Ovary (tissue), 9 donors: ENCODE measurements around the gene MAPKAPK2. TPM values are rescaled to one million over a fixed set of nuclear protein-coding genes. Genes with fewer than 3 reads are reported as not detected.

Experiments used
- DNase-seq, 5 donors: peaks; one replicate each; pipeline ENCODE4 v3.0.0-alpha.2; 2019 to 2020
- H3K27ac ChIP-seq, 2 donors: fragments of 200-600 bp; one replicate each; pipeline versions ENCODE4 v1.5.1 to v1.8.0; 2019 to 2022
- H3K27me3 ChIP-seq: fragments of 200-600 bp; one replicate; pipeline ENCODE4 v1.8.0; 2022
- H3K36me3 ChIP-seq: fragments of 200-600 bp; sonication (generic); one replicate; pipeline ENCODE4 v1.5.1; 2019
- H3K4me1 ChIP-seq: one replicate; pipeline ENCODE4 v1.8.1; 2013; ENCODE audit warnings: mild to moderate bottlenecking, moderate library complexity; ENCODE audit not compliant: insufficient read depth
- H3K4me3 ChIP-seq: fragments of 200-600 bp; sonication (generic); one replicate; pipeline ENCODE4 v1.5.1; 2017
- H3K9me3 ChIP-seq, 2 donors: fragments of 200-600 bp in 1 of 2; sonication (generic) in 1 of 2; one replicate each; pipeline versions ENCODE4 v1.5.1 to v1.8.1; 2013 to 2019; ENCODE audit warnings: mild to moderate bottlenecking in 1 of 2, moderate library complexity in 1 of 2
- CTCF ChIP-seq, 3 donors: fragments of 450-650 bp in 2 of 3; fragments of 200-600 bp in 1 of 3; IDR thresholded peaks; one replicate each; pipeline versions ENCODE4 v1.5.1 to v1.8.0; 2016 to 2022; ENCODE audit warnings: antibody characterized with exemption in 3 of 3, mild to moderate bottlenecking in 1 of 3
- EP300 ChIP-seq: sonication (generic); formaldehyde crosslinking; IDR thresholded peaks from one replicate; pipeline ENCODE4 v1.6.1; 2017; ENCODE audit warnings: antibody characterized with exemption
- POLR2A ChIP-seq: fragments of 450-650 bp; IDR thresholded peaks from one replicate; pipeline ENCODE4 v1.6.1; 2017; ENCODE audit warnings: antibody characterized with exemption, mild to moderate bottlenecking, moderate library complexity
- WGBS, 3 donors: extraction: QIAGEN DNeasy Blood & Tissue Kit in 1 of 3; methylation state at CpG; one replicate each; pipeline versions ENCODE4 v1.1.5 to v1.1.7; 2013 to 2017; 5-methylcytosine and 5-hydroxymethylcytosine counted together
- intact Hi-C, 4 donors: fragments of 100-400 bp; cut with DNase I; formaldehyde crosslinking; loops; one replicate each; pipeline versions ENCODE4 v1.11.0 to v1.15.1; 2022 to 2023
- polyA plus RNA-seq, 2 donors: library from polyadenylated mRNA; stranded (reverse); fragments of 200-250 nt in 1 of 2; fragments of 350-450 nt in 1 of 2; fragmentation: Illumina TruSeq in 1 of 2; extraction: RNeasy Lipid Tissue Mini Kit (QIAGEN cat#74804) in 1 of 2; gene quantifications; one replicate each; pipeline ENCODE4 v1.2.3, GENCODE V29; 2013 to 2014
- total RNA-seq, 7 donors: library from RNA; depleted of rRNA in 2 of 7; stranded (reverse); fragments of >200 nt in 2 of 7; fragmentation: NEBNext Ultra II Directional in 3 of 7; extraction: Animal tissue kit (Norgen Biotek cat#: 25700) in 3 of 7; gene quantifications; one replicate each; pipeline versions ENCODE4 v1.1.0 to v1.2.4, GENCODE V29; 2016 to 2023
- donor health status: DM: no; HTN: no; CAD: no; lungs with moderate emphysema.
- donor health status: DM: no; HTN: no; CAD: no.
- donor health status: Bipolar disorder and iron deficiency.
- donor health status: DM: yes; HTN: yes; CAD: no.
- donor health status: DM: no; HTN: no; CAD: no.
- donor health status: DM: yes; HTN: yes; CAD: no.

The MAPKAPK2 gene
- total and polyA plus RNA-seq, 9 donors = 28.4 to 71.2 (median 64.7) TPM

- H3K4me1 ChIP-seq = peaks cover 16% of the 10 kb centered on the region
- no peaks in the 10 kb centered on the region for H3K36me3 ChIP-seq
- H3K27ac ChIP-seq = no peak overlapping the region
- H3K9me3 ChIP-seq = no peaks in the 10 kb centered on the region
- intact Hi-C loops = loop anchor here in 1 of 4 donors (10.0 kb wide), 1 partner anchor 89 kb away; the partner anchor contains the start of gene DYRK3
- DNase-seq = peak in 3 of 5 donors; percentile 42 to 52 (median 50)
- 57 to 70% (median 59%) methylated on average over 12 of the region's 12 CpGs for WGBS, 3 donors
- no peak overlapping the region for H3K4me3 ChIP-seq
- H3K27me3 ChIP-seq = no peaks in the 10 kb centered on the region
- TF ChIP-seq POLR2A = no peak
- TF ChIP-seq EP300 = no peak
- peak in 1 of 3 donors; percentile 20 for TF ChIP-seq CTCF (IDR thresholded peaks at IDR 0.05)
Observed at GRCh38 chr1:206723805-206724472, 39.2 kb downstream of the MAPKAPK2 start.

GRCh38 chr1:206725109-206725963 is 40.6 kb downstream of the MAPKAPK2 start:
- Histone ChIP-seq H3K36me3 (no peaks in the 10 kb centered on the region), H3K27ac (no peak overlapping the region), H3K9me3 (no peaks in the 10 kb centered on the region), H3K27me3 (no peaks in the 10 kb centered on the region), H3K4me3 (no peak overlapping the region), H3K4me1 (peaks cover 10% of the 10 kb centered on the region)
- no peak for TF ChIP-seq EP300
- no peak for TF ChIP-seq CTCF (IDR thresholded peaks at IDR 0.05)
- TF ChIP-seq POLR2A = no peak
- WGBS, 3 donors = 75 to 80% (median 78%) methylated on average over 9 of the region's 9 CpGs
- no peak for DNase-seq
- intact Hi-C loops = loop anchor here in 1 of 4 donors (10.0 kb wide), 1 partner anchor 91 kb away; the partner anchor contains the start of gene DYRK3

- intact Hi-C loops = loop anchor here in 1 of 4 donors (10.0 kb wide), 1 partner anchor 93 kb away; the partner anchor contains the start of gene DYRK3
- H3K36me3 ChIP-seq = no peaks in the 10 kb centered on the region
- no peak overlapping the region for H3K4me3 ChIP-seq
- no peak overlapping the region for H3K27ac ChIP-seq
- no peaks in the 10 kb centered on the region for H3K9me3 ChIP-seq
- peaks cover 6% of the 10 kb centered on the region for H3K4me1 ChIP-seq
- TF ChIP-seq EP300 (no peak), CTCF (IDR thresholded peaks at IDR 0.05) (no peak), POLR2A (no peak)
- DNase-seq = no peak
- no peaks in the 10 kb centered on the region for H3K27me3 ChIP-seq
- 77 to 80% (median 77%) methylated on average over 8 of the region's 8 CpGs for WGBS, 3 donors
Observed at GRCh38 chr1:206727981-206728696, 43.4 kb downstream of the MAPKAPK2 start.

GRCh38 chr1:206728697-206728987 is 43.9 kb downstream of the MAPKAPK2 start:
- intact Hi-C loops = loop anchor here in 1 of 4 donors (10.0 kb wide), 1 partner anchor 94 kb away; the partner anchor contains the start of gene DYRK3
- DNase-seq = no peak
- Histone ChIP-seq H3K9me3 (no peaks in the 10 kb centered on the region), H3K27ac (no peak overlapping the region), H3K4me1 (peaks cover 4% of the 10 kb centered on the region), H3K4me3 (no peak overlapping the region), H3K36me3 (no peaks in the 10 kb centered on the region), H3K27me3 (no peaks in the 10 kb centered on the region)
- TF ChIP-seq CTCF (IDR thresholded peaks at IDR 0.05) (no peak), EP300 (no peak), POLR2A (no peak)
- WGBS, 3 donors = 87 to 89% (median 89%) methylated on average over 9 of the region's 9 CpGs
